ENCODE results near the gene CLEC16A. TPM values are rescaled to one million over a fixed set of nuclear protein-coding genes. Genes with fewer than 3 reads are reported as not detected.

Gene CLEC16A
- total RNA-seq, 1 donor from 2014 or later, result 19.8 TPM

DNA sequence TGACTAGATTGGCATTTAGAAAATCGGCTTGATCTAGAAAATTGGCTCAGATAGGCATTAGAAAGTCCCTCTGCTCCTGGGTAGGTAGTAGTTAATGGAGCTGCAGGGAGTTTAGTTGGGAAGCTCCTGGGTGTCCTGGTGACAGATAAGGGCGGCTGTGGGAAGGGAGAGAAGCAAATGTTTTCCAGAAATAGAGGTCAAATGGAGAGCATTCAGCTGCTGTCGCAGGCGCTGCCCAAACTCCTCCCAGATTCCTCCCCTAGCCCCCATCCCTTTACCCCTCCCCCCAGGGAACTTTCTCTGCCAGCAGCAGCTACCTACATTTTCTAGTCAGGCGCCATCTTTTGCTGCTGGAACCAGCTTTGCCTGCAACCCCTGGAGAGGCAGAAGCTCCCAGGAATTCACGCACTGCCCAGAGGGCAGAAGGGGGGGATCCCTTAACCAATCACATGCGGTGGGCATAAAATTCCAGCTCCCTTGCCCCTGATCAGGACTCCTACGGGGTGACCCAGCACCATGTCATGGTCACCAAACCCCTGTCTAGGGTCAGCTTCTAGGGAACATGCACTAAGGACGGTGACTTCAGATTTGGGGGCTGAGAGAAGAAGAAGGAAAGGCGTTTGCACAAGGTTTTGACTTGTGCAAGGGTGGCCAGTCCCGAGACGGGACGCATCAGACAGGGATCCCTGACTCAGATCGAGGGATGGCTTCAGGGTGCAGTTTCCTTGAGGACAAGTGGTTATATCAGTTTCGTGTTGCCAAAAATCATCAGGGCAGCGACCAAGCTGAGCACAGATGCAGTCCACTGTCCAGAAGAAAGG is 267.8 kb downstream of the CLEC16A start:
- Histone ChIP-seq H3K27me3 (ENCODE audit: control insufficient read depth, insufficient read depth, low read length) (no peaks in the 10 kb centered on the region), H3K36me3 (ENCODE audit: control insufficient read depth, insufficient read depth, low read length) (no peaks in the 10 kb centered on the region), H3K4me3 (ENCODE audit: low read depth, low read length) (no peak overlapping the region)
- no peak for DNase-seq (ENCODE audit: low read depth)
- TF ChIP-seq, protein P1, sequence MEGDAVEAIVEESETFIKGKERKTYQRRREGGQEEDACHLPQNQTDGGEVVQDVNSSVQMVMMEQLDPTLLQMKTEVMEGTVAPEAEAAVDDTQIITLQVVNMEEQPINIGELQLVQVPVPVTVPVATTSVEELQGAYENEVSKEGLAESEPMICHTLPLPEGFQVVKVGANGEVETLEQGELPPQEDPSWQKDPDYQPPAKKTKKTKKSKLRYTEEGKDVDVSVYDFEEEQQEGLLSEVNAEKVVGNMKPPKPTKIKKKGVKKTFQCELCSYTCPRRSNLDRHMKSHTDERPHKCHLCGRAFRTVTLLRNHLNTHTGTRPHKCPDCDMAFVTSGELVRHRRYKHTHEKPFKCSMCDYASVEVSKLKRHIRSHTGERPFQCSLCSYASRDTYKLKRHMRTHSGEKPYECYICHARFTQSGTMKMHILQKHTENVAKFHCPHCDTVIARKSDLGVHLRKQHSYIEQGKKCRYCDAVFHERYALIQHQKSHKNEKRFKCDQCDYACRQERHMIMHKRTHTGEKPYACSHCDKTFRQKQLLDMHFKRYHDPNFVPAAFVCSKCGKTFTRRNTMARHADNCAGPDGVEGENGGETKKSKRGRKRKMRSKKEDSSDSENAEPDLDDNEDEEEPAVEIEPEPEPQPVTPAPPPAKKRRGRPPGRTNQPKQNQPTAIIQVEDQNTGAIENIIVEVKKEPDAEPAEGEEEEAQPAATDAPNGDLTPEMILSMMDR (IDR thresholded peaks at IDR 0.05; ENCODE audit: insufficient read depth, low read length, poor library complexity, severe bottlenecking), result no peak

- TF ChIP-seq, protein P1 (IDR thresholded peaks at IDR 0.05; ENCODE audit: insufficient read depth, low read length, poor library complexity, severe bottlenecking), result no peak
- H3K36me3 ChIP-seq (ENCODE audit: control insufficient read depth, insufficient read depth, low read length), result no peaks in the 10 kb centered on the region
- DNase-seq (ENCODE audit: low read depth), result no peak
- H3K27me3 ChIP-seq (ENCODE audit: control insufficient read depth, insufficient read depth, low read length), result no peaks in the 10 kb centered on the region
- no peak overlapping the region for H3K4me3 ChIP-seq (ENCODE audit: low read depth, low read length)
Observed at GRCh38 chr16:11212798-11213196, 268.4 kb downstream of the CLEC16A start.

- no peak overlapping the region for H3K4me3 ChIP-seq (ENCODE audit: low read depth, low read length)
- no peak for DNase-seq (ENCODE audit: low read depth)
- TF ChIP-seq, protein P1 (IDR thresholded peaks at IDR 0.05; ENCODE audit: insufficient read depth, low read length, poor library complexity, severe bottlenecking), result no peak
- no peaks in the 10 kb centered on the region for H3K36me3 ChIP-seq (ENCODE audit: control insufficient read depth, insufficient read depth, low read length)
- no peaks in the 10 kb centered on the region for H3K27me3 ChIP-seq (ENCODE audit: control insufficient read depth, insufficient read depth, low read length)
Observed at GRCh38 chr16:11213373-11213772, 269.0 kb downstream of the CLEC16A start.

DNA sequence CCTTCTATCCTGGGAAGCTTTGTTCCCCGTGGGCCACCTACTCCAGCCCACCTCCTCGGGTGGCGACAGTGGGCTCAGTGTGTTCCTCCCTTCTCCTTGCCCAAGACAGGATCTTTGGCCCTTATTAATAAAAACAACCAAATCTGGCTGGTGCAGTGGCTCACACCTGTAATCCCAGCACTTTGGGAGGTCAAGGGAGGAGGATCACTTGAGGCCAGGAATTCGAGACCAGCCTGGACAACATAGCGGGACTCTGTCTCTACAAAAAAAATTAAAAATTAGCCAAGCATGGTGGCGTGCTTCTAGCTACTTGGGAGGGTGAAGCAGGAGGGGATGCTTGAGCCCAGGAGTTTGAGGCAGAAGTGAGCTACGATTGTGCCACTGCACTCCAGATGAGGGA is 269.4 kb downstream of the CLEC16A start:
- TF ChIP-seq, protein P1 (IDR thresholded peaks at IDR 0.05; ENCODE audit: insufficient read depth, low read length, poor library complexity, severe bottlenecking), result no peak
- H3K27me3 ChIP-seq (ENCODE audit: control insufficient read depth, insufficient read depth, low read length), result no peaks in the 10 kb centered on the region
- DNase-seq (ENCODE audit: low read depth), result no peak
- H3K4me3 ChIP-seq (ENCODE audit: low read depth, low read length), result no peak overlapping the region
- H3K36me3 ChIP-seq (ENCODE audit: control insufficient read depth, insufficient read depth, low read length), result no peaks in the 10 kb centered on the region

DNA sequence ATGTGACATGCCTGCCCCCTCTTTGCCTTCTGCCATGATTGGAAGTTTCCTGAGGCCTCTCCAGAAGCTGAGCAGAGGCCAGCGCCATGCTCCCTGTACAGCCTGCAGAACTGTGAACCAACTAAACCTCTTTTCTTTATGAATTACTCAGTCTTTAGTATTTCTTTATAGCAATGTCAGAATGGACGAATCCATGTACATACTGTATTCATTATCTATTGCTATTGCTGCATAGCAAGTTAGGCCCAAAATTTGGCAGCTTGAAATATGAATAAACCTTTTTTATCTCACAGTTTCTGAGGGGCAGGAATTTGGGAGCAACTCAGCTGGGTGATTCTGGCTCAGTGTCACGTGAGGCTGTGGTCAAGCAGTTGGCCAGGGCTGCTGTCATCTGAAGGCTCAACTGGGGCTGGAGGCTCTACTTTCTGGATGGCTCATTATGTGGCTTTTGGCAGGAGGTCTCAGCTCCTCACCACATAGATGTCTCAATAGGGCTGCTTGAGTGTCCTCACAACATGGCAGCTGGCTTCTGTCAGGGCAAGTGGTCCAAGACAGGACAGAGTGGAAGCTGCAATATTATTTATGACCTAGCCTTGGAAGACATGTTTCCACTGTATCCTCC is 271.7 kb downstream of the CLEC16A start:
- no peak for DNase-seq (ENCODE audit: low read depth)
- TF ChIP-seq, protein P1 (IDR thresholded peaks at IDR 0.05; ENCODE audit: insufficient read depth, low read length, poor library complexity, severe bottlenecking), result no peak
- Histone ChIP-seq H3K36me3 (ENCODE audit: control insufficient read depth, insufficient read depth, low read length) (no peaks in the 10 kb centered on the region), H3K27me3 (ENCODE audit: control insufficient read depth, insufficient read depth, low read length) (no peaks in the 10 kb centered on the region), H3K4me3 (ENCODE audit: low read depth, low read length) (no peak overlapping the region)
